GM12801 (cell line): ENCODE data around the gene CPED1.

Source experiments
- CTCF ChIP-seq: IDR thresholded peaks from one replicate; pipeline ENCODE4 v1.5.1; 2011; ENCODE audit warnings: control low read depth; ENCODE audit not compliant: insufficient read length; ENCODE audit errors: extremely low read depth

CPED1 gene

GRCh38 chr7:121167971-121168370, 179.5 kb downstream of the CPED1 start:
- no peak for TF ChIP-seq CTCF

GRCh38 chr7:121169469-121169868, 181.0 kb downstream of the CPED1 start:
- no peak for TF ChIP-seq CTCF

GRCh38 chr7:121172484-121172883, 184.0 kb downstream of the CPED1 start:
- no peak for TF ChIP-seq CTCF

GRCh38 chr7:121175826-121176225, 187.3 kb downstream of the CPED1 start:
- TF ChIP-seq CTCF = no peak

- TF ChIP-seq CTCF = no peak
These were observed 189.9 kb downstream of the CPED1 start for GRCh38 chr7:121178452-121178851.

GRCh38 chr7:121178869-121179497, 190.5 kb downstream of the CPED1 start:
- no peak for TF ChIP-seq CTCF

- TF ChIP-seq CTCF = no peak
These were observed 192.0 kb downstream of the CPED1 start for GRCh38 chr7:121180436-121181063.
